AG10803 (cell line): ENCODE measurements around the gene MOB3C.
"Not testable (repeated sequence)": the region's sequence is repeated elsewhere in the genome, so short reads cannot be mapped to it uniquely, and the experiment has no call there.

Source experiments
- DNase-seq: peaks from one replicate; pipeline ENCODE4 v3.0.0; 2010; ENCODE audit warnings: low read depth
- H3K4me3 ChIP-seq: 2 replicates; pipeline ENCODE4 v1.5.1; 2011; ENCODE audit warnings: mild to moderate bottlenecking, low read length, control low read depth
- TF ChIP-seq, protein P1 (sequence below): conservative IDR thresholded peaks from 2 replicates; pipeline ENCODE4 v1.5.1; 2011; ENCODE audit warnings: mild to moderate bottlenecking, low read length, control low read depth, inconsistent platforms

Gene MOB3C

DNA sequence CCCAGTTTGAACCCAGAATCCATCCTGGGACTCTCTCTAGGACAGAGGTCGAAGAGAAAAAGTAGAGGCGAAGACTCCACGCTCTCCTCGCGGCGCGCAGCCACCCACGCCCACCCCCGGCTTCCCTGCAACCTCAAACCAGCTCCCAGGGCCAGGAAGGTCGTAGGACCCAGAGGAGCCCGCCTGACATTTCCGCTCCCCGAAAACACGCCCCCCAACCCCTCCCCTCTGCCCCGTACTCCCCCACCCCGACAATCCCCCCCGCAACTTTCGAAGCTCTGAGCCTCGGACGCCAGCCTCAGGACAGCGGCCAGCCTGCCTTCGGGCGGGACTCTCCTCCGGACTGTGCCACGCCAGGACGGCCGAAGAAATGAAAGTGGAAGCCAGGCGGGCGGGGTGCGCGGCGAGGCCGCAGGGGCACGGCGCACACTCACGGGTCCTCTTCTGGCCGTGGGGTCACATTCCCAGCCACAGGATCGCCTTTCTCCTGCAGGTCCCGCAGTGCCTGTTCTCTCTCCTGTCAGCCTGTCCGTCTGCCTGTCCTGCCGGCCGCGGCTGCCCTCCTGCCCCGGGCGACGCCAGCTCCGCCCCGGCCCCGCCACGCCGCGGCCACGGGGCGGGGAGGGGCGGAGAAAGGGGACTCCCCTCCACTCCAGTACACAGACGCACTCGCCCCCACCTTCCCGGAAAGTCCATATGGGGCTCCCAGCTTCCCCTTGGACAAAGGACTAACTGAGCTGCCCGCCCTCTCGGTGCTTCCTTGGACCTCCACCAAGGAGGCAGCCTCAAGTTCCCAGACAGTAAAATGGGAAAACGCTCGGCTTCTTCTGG lies at the start of gene MOB3C:
Gene MOB3C (minus strand): TSS at position 535 of the 831 bp plus-strand sequence. CDS start 3,490 bp downstream, outside the sequence.
- DNase-seq, result peak; percentile 80
- TF ChIP-seq, protein P1, sequence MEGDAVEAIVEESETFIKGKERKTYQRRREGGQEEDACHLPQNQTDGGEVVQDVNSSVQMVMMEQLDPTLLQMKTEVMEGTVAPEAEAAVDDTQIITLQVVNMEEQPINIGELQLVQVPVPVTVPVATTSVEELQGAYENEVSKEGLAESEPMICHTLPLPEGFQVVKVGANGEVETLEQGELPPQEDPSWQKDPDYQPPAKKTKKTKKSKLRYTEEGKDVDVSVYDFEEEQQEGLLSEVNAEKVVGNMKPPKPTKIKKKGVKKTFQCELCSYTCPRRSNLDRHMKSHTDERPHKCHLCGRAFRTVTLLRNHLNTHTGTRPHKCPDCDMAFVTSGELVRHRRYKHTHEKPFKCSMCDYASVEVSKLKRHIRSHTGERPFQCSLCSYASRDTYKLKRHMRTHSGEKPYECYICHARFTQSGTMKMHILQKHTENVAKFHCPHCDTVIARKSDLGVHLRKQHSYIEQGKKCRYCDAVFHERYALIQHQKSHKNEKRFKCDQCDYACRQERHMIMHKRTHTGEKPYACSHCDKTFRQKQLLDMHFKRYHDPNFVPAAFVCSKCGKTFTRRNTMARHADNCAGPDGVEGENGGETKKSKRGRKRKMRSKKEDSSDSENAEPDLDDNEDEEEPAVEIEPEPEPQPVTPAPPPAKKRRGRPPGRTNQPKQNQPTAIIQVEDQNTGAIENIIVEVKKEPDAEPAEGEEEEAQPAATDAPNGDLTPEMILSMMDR, result no peak
- H3K4me3 ChIP-seq, result peak within 1 kb of the TSS; percentile 88

DNA sequence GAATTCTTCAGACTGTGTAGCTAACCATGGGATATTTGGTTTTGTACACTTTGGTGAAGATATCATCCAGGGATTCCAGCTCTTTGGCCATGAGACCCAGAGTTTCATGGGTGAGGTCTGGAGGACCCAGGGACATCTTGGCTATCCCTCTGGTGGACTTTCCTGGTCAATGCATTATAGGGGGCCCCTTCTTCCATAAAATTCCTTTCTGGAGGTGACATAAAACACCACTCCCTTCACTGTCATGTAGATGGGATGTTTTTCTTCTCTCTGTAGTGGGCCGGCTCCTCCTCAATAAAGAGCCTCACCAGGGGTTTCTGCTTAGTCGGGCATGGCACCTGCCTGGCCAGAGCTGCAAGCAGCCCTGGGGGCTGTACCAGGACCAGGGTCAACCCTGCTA lies 49.4 kb upstream of the MOB3C start:
- no peak overlapping the region for H3K4me3 ChIP-seq
- TF ChIP-seq, protein P1, result no peak
- DNase-seq, result no peak

DNA sequence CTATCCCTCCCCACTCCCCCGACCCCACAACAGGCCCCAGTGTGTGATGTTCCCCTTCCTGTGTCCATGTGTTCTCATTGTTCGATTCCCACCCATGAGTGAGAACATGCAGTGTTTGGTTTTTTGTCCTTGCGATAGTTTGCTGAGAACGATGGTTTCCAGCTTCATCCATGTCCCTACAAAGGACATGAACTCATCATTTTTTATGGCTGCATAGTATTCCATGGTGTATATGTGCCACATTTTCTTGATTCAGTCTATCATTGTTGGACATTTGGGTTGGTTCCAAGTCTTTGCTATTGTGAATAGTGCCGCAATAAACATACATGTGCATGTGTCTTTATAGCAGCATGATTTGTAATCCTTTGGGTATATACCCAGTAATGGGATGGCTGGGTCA lies 46.3 kb upstream of the MOB3C start:
- not testable (repeated sequence) for H3K4me3 ChIP-seq, DNase-seq

DNA sequence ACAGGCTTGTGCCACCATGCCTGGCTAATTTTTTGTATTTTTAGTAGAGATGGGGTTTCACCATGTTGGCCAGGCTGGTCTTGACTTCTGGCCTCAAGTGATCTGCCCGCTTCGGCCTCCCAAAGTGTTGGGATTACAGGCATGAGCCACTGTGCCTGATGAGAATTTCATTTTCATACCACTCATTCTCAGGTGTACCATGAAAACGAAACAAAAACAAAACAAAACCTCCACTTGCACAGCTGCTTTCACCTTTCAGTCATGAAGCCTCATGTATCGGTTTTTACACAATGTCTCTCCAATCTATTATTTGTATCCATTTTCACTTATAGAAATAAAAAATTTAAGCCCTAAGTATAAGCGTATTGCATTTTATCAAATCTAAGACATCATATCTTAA lies 43.5 kb upstream of the MOB3C start:
- H3K4me3 ChIP-seq, DNase-seq: not testable (repeated sequence)

DNA sequence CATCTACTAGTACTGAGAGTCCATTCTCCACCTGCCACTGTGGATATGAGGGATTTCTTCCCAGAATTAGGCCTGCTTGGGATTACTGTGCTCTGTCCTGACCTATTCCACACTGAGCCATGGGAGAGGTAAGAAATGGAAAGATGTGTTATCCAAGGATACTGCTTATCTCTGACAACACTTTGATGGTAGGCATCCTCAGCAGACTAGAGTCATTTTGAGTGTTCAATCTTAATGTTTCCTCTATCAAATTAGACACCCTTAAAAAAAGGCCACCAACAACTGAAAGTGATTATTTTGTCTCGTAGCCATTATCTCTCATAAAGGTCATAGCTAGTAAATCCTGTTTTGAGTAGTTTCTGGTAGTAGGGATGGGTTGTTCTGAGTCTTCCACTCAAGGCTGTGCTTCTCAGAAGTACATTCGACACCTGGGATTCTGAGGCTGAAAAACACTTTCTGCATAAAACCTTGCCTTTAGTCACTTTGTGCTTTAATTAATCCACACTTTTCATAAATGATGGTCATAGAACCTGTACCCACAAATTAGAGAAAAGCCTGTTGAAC lies 42.8 kb upstream of the MOB3C start:
- H3K4me3 ChIP-seq, result no peak overlapping the region
- DNase-seq, result no peak
- TF ChIP-seq, protein P1, result no peak

DNA sequence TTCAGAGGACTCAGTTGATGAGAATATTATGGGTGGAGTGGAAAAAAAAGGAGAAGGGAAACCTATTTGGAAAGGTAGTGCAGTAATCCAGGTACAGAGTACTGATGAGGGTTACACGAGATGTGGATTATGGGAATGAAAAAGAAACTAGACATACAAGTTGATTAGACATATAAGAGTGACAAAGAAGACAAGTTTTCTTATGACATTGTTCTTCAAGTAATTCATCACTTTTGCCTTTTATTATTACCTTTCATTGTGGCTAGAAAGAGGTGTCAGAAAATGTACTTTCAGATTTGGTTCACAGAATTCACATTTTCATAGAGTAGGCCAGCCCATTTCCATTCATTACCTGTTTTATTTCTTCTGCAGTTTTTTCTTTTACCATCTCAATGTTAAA lies 41.2 kb upstream of the MOB3C start:
- H3K4me3 ChIP-seq, result no peak overlapping the region
- no peak for DNase-seq
- TF ChIP-seq, protein P1, result no peak

DNA sequence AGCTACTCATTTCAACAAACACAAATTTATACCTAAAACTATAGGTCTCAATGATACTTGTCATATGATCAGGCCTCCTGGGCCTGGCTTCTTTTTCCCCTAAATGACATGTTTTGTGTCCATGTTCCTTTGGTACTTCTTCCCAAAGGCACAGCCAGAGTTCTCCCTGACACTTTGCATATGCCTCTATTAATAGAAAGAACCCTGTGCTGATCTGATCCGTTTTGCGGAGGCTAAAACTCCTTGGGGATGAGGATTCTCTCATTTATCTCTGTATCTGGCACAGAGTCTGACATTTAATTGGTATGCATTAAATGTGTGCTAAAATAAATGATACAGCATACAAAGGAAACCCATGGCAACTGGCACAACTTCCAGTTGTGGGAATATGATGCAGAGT lies 40.0 kb upstream of the MOB3C start:
- no peak for DNase-seq
- H3K4me3 ChIP-seq, result no peak overlapping the region
- TF ChIP-seq, protein P1, result no peak

DNA sequence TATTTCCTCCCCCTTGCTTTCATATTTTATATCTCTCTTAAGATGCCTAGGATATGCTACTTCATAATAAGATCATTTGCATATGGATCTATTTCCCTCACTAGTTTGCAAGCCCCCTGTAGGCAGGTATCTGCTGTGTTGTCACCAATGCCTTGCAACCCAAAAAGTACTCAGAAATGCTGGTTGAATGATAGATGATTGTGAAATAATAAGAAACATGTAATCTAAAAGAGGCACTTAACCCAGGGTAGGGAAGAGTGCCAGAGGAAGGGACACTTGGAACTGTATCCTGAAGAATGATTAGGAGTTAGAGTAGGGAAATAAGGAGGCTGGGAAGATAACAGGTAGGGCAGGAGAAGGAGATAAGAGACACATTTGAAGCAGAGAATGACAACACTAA lies 39.2 kb upstream of the MOB3C start:
- no peak for DNase-seq
- no peak overlapping the region for H3K4me3 ChIP-seq
- TF ChIP-seq, protein P1, result no peak

DNA sequence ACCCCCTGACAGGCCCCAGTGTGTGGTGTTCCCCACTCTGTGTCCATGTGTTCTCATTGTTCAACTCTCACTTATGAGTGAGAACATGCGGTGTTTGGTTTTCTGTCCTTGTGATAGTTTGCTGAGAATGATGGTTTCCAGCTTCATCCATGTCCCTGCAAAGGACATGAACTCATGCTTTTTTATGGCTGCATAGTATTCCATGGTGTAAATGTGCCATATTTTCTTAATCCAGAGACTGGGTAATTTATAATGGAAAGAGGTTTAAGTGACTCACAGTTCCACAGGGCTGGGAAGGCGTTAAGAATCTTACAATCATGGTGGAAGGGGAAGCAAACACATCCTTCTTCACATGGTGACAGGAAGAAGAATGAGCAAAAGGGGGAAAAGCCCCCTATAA lies 38.1 kb upstream of the MOB3C start:
- not testable (repeated sequence) for DNase-seq, H3K4me3 ChIP-seq
